ENCODE measurements around the gene ORMDL1. TPM values are rescaled to one million over a fixed set of nuclear protein-coding genes. Genes with fewer than 3 reads are reported as not detected.
A peak's percentile ranks its signal among the peaks of the same experiment; 100 is the strongest.

Gene ORMDL1
- total RNA-seq, 4 donors from 2014 or later = 73.1 to 124 (median 90.0) TPM

DNA sequence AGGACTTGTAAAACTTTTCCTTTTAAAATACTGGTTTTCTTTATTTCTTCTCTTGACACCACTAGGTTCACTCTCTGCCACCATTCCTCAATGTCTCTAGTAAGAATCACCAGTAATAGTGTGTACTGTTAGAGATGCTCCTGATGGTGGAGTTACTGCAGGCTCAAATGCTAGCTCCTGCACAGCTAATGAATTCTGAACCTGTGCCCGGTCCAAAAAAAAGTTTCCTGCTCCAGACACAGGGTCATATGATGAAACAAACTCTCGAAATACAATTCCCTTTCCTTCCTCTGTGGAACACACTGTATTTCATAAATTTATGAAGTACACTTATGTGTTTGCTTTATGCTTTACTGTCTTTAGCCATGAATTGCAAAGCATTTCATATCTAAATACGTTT, 19.3 kb upstream of the ORMDL1 start:
- intact Hi-C loops (cut with DNase I) = no loop called here
- no peaks in the 10 kb centered on the region for H3K36me3 ChIP-seq
- DNase-seq = no peak
- no peaks in the 10 kb centered on the region for H3K9me3 ChIP-seq
- H3K4me3 ChIP-seq (replicated peaks in 1 of 3) = no peak overlapping the region
- TF ChIP-seq, protein P1, sequence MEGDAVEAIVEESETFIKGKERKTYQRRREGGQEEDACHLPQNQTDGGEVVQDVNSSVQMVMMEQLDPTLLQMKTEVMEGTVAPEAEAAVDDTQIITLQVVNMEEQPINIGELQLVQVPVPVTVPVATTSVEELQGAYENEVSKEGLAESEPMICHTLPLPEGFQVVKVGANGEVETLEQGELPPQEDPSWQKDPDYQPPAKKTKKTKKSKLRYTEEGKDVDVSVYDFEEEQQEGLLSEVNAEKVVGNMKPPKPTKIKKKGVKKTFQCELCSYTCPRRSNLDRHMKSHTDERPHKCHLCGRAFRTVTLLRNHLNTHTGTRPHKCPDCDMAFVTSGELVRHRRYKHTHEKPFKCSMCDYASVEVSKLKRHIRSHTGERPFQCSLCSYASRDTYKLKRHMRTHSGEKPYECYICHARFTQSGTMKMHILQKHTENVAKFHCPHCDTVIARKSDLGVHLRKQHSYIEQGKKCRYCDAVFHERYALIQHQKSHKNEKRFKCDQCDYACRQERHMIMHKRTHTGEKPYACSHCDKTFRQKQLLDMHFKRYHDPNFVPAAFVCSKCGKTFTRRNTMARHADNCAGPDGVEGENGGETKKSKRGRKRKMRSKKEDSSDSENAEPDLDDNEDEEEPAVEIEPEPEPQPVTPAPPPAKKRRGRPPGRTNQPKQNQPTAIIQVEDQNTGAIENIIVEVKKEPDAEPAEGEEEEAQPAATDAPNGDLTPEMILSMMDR (IDR thresholded peaks at IDR 0.05) = no peak
- no peak for TF ChIP-seq POLR2A (IDR thresholded peaks at IDR 0.05)
- H3K4me1 ChIP-seq = no peaks in the 10 kb centered on the region
- 80 to 85% methylated on average over 3 of the region's 3 CpGs for WGBS, 2 donors
- H3K27me3 ChIP-seq = no peaks in the 10 kb centered on the region
- H3K27ac ChIP-seq = no peak overlapping the region

DNA sequence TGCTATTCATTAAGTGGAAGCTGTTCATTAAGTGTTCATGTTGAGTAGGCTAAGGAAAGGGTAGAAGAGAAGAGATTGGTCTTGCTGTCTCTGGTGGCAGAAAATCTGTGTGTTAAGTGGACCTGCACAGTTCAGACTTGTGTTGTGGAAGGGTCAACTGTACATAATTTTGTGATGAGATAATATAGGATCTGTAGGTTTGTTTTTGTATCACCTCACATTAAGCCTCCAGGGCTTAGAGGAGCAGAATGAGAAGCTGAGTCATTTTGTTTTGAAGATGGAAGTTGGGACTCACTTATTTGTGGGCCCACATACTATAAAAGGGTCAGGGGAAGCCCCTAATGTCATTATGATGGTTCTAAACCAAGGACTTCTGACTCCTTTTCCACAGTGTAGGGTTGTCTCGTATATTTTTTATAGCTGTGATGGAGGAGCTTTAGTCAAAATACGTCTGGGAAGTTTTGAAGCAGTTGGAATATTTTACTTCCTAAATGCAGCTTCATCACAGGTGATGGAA, 18.3 kb upstream of the ORMDL1 start:
- H3K4me1 ChIP-seq = no peaks in the 10 kb centered on the region
- 94 to 95% methylated on average over 2 of the region's 2 CpGs for WGBS, 2 donors

DNA sequence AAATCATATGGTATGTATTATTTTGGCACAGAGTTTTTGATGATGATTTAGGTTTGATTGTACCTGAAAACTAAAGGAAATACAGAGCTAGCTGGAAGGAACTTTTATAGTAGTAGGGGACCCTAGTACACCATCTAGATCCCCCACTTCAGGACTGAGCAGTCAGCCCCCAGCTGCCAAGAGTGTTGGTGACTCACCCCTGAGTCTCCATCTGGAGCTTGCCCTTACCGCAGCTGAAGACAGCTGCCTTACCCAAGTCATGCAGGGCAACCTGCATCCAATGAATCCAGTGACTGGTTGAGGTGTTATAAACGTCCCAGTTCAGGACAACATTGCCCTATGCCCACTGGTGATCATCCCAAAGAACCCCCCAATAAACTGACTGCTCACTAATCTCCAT, 15.4 kb upstream of the ORMDL1 start:
- no peak overlapping the region for H3K4me3 ChIP-seq (replicated peaks in 1 of 3)
- peaks cover 0 to 4% of the 10 kb centered on the region in 2 donors for H3K36me3 ChIP-seq
- no peaks in the 10 kb centered on the region for H3K27me3 ChIP-seq
- H3K9me3 ChIP-seq = no peaks in the 10 kb centered on the region
- TF ChIP-seq POLR2A (IDR thresholded peaks at IDR 0.05) = no peak
- TF ChIP-seq, protein P1 (IDR thresholded peaks at IDR 0.05) = no peak
- no peak overlapping the region for H3K27ac ChIP-seq
- 88 to 100% methylated on average over 2 of the region's 2 CpGs for WGBS, 2 donors
- no peak for DNase-seq
- H3K4me1 ChIP-seq = no peaks in the 10 kb centered on the region
- intact Hi-C loops (cut with DNase I) = no loop called here

More for the DNA sequence above, 18.3 kb upstream of the ORMDL1 start:
- no peak for DNase-seq
- H3K4me3 ChIP-seq (replicated peaks in 1 of 3) = no peak overlapping the region
- no peak for TF ChIP-seq POLR2A (IDR thresholded peaks at IDR 0.05)
- TF ChIP-seq, protein P1 (IDR thresholded peaks at IDR 0.05) = no peak
- no peaks in the 10 kb centered on the region for H3K27me3 ChIP-seq
- no peaks in the 10 kb centered on the region for H3K9me3 ChIP-seq
- H3K36me3 ChIP-seq = no peaks in the 10 kb centered on the region
- H3K27ac ChIP-seq = no peak overlapping the region
- intact Hi-C loops (cut with DNase I) = no loop called here

DNA sequence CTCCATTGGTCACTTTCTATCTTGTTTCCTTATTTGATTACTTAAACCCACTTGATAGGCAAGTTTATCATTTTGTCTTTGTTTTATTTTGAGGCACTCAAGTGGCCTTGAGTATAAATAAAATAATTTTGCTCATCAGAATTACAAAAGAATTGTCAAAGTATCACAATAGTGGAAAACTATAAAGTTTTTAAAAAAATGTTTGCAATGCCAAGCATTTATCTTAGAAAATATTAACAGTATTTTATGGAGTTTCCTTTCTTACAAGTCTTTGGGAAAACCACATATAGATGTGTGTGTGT, 14.8 kb upstream of the ORMDL1 start:
- Histone ChIP-seq H3K4me1 (no peaks in the 10 kb centered on the region), H3K36me3 (peaks cover 0 to 4% of the 10 kb centered on the region in 2 donors), H3K9me3 (no peaks in the 10 kb centered on the region), H3K4me3 (replicated peaks in 1 of 3) (no peak overlapping the region), H3K27ac (no peak overlapping the region), H3K27me3 (no peaks in the 10 kb centered on the region)
- intact Hi-C loops (cut with DNase I) = no loop called here
- DNase-seq = no peak
- no peak for TF ChIP-seq POLR2A (IDR thresholded peaks at IDR 0.05)
- TF ChIP-seq, protein P1 (IDR thresholded peaks at IDR 0.05) = no peak

DNA sequence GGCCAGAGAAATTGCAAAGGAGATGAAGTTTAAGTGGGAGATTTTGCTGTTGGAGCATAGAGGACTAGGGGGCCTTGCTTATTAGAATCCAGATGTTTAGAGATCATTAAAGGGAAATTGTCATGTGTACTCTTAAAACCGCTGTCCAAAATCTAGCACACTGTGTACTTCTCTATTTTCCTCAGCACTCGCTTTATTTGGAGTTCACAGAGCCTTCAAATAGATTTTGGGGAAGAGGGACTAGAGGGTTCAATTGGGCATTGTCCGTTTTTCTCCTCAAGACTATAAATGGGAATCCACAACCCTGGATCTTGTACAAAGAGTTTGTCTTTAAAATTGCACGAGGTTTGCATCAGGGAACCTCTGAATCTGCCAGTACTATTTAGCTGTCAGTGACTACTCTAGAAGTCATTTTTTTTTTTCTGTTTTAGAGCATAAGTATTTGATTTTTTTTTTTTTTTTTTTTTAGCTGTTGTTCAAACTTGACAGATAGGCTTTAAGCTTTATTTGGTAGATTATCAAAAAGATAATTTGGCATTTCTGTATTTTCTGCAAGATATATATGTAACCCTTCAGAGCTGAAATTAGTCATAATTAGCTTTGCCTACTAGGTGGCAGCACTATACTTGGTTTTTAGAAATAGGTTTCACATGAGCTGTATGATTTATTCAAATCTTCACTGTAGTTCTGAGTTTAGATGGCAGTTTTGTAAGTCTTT, 14.3 kb upstream of the ORMDL1 start:
- Histone ChIP-seq H3K9me3 (no peaks in the 10 kb centered on the region), H3K27me3 (no peaks in the 10 kb centered on the region), H3K4me3 (replicated peaks in 1 of 3) (no peak overlapping the region), H3K36me3 (peaks cover 0 to 4% of the 10 kb centered on the region in 2 donors), H3K27ac (no peak overlapping the region), H3K4me1 (no peaks in the 10 kb centered on the region)
- intact Hi-C loops (cut with DNase I) = no loop called here
- 84 to 86% methylated on average over 4 of the region's 4 CpGs for WGBS, 2 donors
- no peak for TF ChIP-seq POLR2A (IDR thresholded peaks at IDR 0.05)
- TF ChIP-seq, protein P1 (IDR thresholded peaks at IDR 0.05) = peak in 1 of 6 experiments; percentile 40
- DNase-seq = no peak

All from thyroid gland (tissue), 4 donors.